A673 (cell line): ENCODE data around the gene PRLR. TPM values are rescaled to one million over a fixed set of nuclear protein-coding genes. Genes with fewer than 3 reads are reported as not detected.

Experiments
- BruUV-seq: library from RNA; stranded (reverse); fragments of 400-500 nt; replicated peaks from 2 replicates; lab custom pipeline; 2021; lab: Mats Ljungman, UMichigan
- CTCF ChIA-PET: fragments of 300-600 bp; sonication (Branson Sonifier 250); formaldehyde crosslinking; loops from one replicate; lab custom pipeline; 2022; ENCODE audit warnings: antibody characterized with exemption; lab: Charles Lee
- POLR2A ChIA-PET: fragments of 300-600 bp; sonication (Branson Sonifier 250); formaldehyde crosslinking; loops from one replicate; lab custom pipeline; 2022; ENCODE audit warnings: antibody characterized with exemption; ENCODE audit not compliant: low non-redundant PET; lab: Charles Lee
- DNase-seq: peaks from one replicate; pipeline ENCODE4 v3.0.0-alpha.2; 2015; ENCODE audit warnings: low spot score
- H3K27ac ChIP-seq: fragments of 200-600 bp; sonication (generic); 2 replicates; pipeline ENCODE4 v1.5.1; 2016; ENCODE audit warnings: mixed run types, low read depth, mild to moderate bottlenecking, mixed read lengths, antibody characterized with exemption, low read length; ENCODE audit not compliant: poor library complexity, severe bottlenecking
- H3K27me3 ChIP-seq: fragments of 200-600 bp; sonication (generic); replicated peaks from 2 replicates; pipeline ENCODE4 v1.6.1; 2017; ENCODE audit warnings: mixed run types, low read depth, mild to moderate bottlenecking, mixed read lengths, antibody characterized with exemption, low read length; ENCODE audit not compliant: insufficient read depth, poor library complexity
- H3K36me3 ChIP-seq: fragments of 200-600 bp; sonication (generic); 2 replicates; pipeline ENCODE4 v1.6.1; 2016; ENCODE audit warnings: mixed run types, mild to moderate bottlenecking, mixed read lengths, antibody characterized with exemption, low read length; ENCODE audit not compliant: insufficient read depth, poor library complexity, severe bottlenecking
- H3K4me1 ChIP-seq: fragments of 200-600 bp; sonication (generic); 2 replicates; pipeline ENCODE4 v1.6.1; 2017; ENCODE audit warnings: mixed run types, mild to moderate bottlenecking, mixed read lengths, antibody characterized with exemption, low read length; ENCODE audit not compliant: insufficient read depth, poor library complexity, severe bottlenecking
- H3K4me3 ChIP-seq: fragments of 200-600 bp; sonication (generic); 2 replicates; pipeline ENCODE4 v1.5.1; 2016; ENCODE audit warnings: low read depth, mixed run types, mild to moderate bottlenecking, mixed read lengths, low read length; ENCODE audit not compliant: poor library complexity, severe bottlenecking
- H3K9me3 ChIP-seq: fragments of 200-600 bp; sonication (generic); 2 replicates; pipeline ENCODE4 v1.6.1; 2016; ENCODE audit warnings: mixed run types, low read depth, mild to moderate bottlenecking, mixed read lengths, antibody characterized with exemption, low read length; ENCODE audit not compliant: poor library complexity, severe bottlenecking
- CTCF ChIP-seq: fragments of 300-800, 200-600 bp; sonication (generic); conservative IDR thresholded peaks from 2 replicates; pipeline ENCODE4 v1.5.1; 2017; ENCODE audit warnings: low read depth, mild to moderate bottlenecking, antibody characterized with exemption, low read length, moderate library complexity, mixed read lengths
- EZH2 ChIP-seq: fragments of 200-600 bp; sonication (generic); IDR thresholded peaks from 2 replicates; pipeline ENCODE4 v1.6.1; 2017; ENCODE audit warnings: borderline replicate concordance, low read depth, mild to moderate bottlenecking, mixed read lengths, antibody characterized with exemption, low read length; ENCODE audit not compliant: poor library complexity, severe bottlenecking
- intact Hi-C: fragments of 100-400 bp; cut with micrococcal nuclease; formaldehyde crosslinking; loops from one replicate; pipeline ENCODE4 v1.10.0; 2022; ENCODE audit not compliant: unreplicated experiment
- total RNA-seq: library from RNA; stranded (reverse); gene quantifications from 2 replicates; pipeline ENCODE4 v1.2.3, GENCODE V29; 2021

Gene PRLR
- total RNA-seq, 1 experiment from 2014 or later: not detected

GRCh38 chr5:35239911-35240610, 9.8 kb upstream of the PRLR start:
- Histone ChIP-seq H3K36me3 (no peaks in the 10 kb centered on the region), H3K27ac (no peak overlapping the region)
- CTCF ChIA-PET: no interaction called here

GRCh38 chr5:35239476-35239875, 9.2 kb upstream of the PRLR start:
- intact Hi-C loops: no loop called here
- no peak for DNase-seq
- Histone ChIP-seq H3K4me3 (no peak overlapping the region), H3K4me1 (no peaks in the 10 kb centered on the region), H3K27ac (no peak overlapping the region), H3K9me3 (no peaks in the 10 kb centered on the region), H3K36me3 (no peaks in the 10 kb centered on the region), H3K27me3 (no peaks in the 10 kb centered on the region)
- BruUV-seq: no TSS peak
- ChIA-PET CTCF (no interaction called here), POLR2A (no interaction called here)
- no peak for TF ChIP-seq EZH2
- no peak for TF ChIP-seq CTCF

More at GRCh38 chr5:35239911-35240610, 9.8 kb upstream of the PRLR start:
- BruUV-seq: no TSS peak
- H3K4me3 ChIP-seq: no peak overlapping the region
- no peak for TF ChIP-seq CTCF
- no peak for TF ChIP-seq EZH2
- intact Hi-C loops: no loop called here
- H3K9me3 ChIP-seq: no peaks in the 10 kb centered on the region
- POLR2A ChIA-PET: no interaction called here
- no peaks in the 10 kb centered on the region for H3K4me1 ChIP-seq
- no peak for DNase-seq
- H3K27me3 ChIP-seq: no peaks in the 10 kb centered on the region

GRCh38 chr5:35237580-35238376, 7.5 kb upstream of the PRLR start:
- no peak overlapping the region for H3K27ac ChIP-seq
- H3K9me3 ChIP-seq: no peaks in the 10 kb centered on the region
- H3K27me3 ChIP-seq: no peaks in the 10 kb centered on the region
- no peak overlapping the region for H3K4me3 ChIP-seq
- no peaks in the 10 kb centered on the region for H3K4me1 ChIP-seq
- ChIA-PET POLR2A (no interaction called here), CTCF (no interaction called here)
- intact Hi-C loops: no loop called here
- TF ChIP-seq EZH2 (no peak), CTCF (no peak)
- no peak for DNase-seq
- no TSS peak for BruUV-seq
- no peaks in the 10 kb centered on the region for H3K36me3 ChIP-seq
